HEK293 (cell line): Measurements from ENCODE around the gene PCSK5.

Experiments
- CTCF ChIA-PET: fragments of 350-600 bp; formaldehyde crosslinking; extraction: SDS; loops from one replicate; lab custom pipeline; 2021; ENCODE audit warnings: antibody characterized with exemption; lab: Yijun Ruan, JAX
- POLR2A ChIA-PET: fragments of 300-600 bp; formaldehyde crosslinking; extraction: SDS; loops from one replicate; lab custom pipeline; 2020; ENCODE audit warnings: antibody characterized with exemption, inconsistent platforms; lab: Yijun Ruan, JAX
- H3K27ac ChIP-seq: fragments of 200-500 bp; sonication (Bioruptor generic); 2 replicates; pipeline ENCODE4 v1.5.1; 2014; ENCODE audit warnings: low read depth, low read length, control low read depth, inconsistent platforms; ENCODE audit errors: extremely low read depth
- H3K36me3 ChIP-seq, 2 experiments: fragments of 200-500 bp in 1 of 2; sonication (Bioruptor generic) in 1 of 2; 1 replicate in 1 of 2; 2 replicates in 1 of 2; pipeline ENCODE4 v1.5.1; 2014 to 2017; ENCODE audit warnings: inconsistent platforms in 2 of 2, low read length in 2 of 2; ENCODE audit not compliant: control insufficient read depth in 2 of 2, insufficient read depth in 1 of 2
- H3K4me1 ChIP-seq: fragments of 200-500 bp; sonication (Bioruptor generic); 2 replicates; pipeline ENCODE4 v1.5.1; 2014; ENCODE audit warnings: mild to moderate bottlenecking, low read length, inconsistent platforms; ENCODE audit not compliant: control insufficient read depth, insufficient read depth
- H3K4me3 ChIP-seq: 2 replicates; pipeline ENCODE4 v1.5.1; 2011; ENCODE audit warnings: low read depth, mild to moderate bottlenecking, control low read depth, low read length, moderate library complexity
- H3K9me3 ChIP-seq: fragments of 200-500 bp; sonication (Bioruptor generic); 2 replicates; pipeline ENCODE4 v1.5.1; 2014; ENCODE audit warnings: low read depth, low read length, inconsistent platforms; ENCODE audit not compliant: control insufficient read depth, insufficient read depth
- INSM2 ChIP-seq: fragments of 450-650 bp; formaldehyde crosslinking; IDR thresholded peaks from 2 replicates; pipeline ENCODE4 v1.5.1; 2016; ENCODE audit warnings: missing biosample characterization, missing genetic modification characterization
- KLF10 ChIP-seq: fragments of 450-650 bp; IDR thresholded peaks from 2 replicates; pipeline ENCODE4 v1.5.1; 2018; ENCODE audit warnings: missing biosample characterization, mild to moderate bottlenecking, missing genetic modification characterization
- KLF7 ChIP-seq: fragments of 450-650 bp; formaldehyde crosslinking; IDR thresholded peaks from 2 replicates; pipeline ENCODE4 v1.5.1; 2016; ENCODE audit warnings: missing biosample characterization, missing genetic modification characterization, borderline replicate concordance
- OVOL3 ChIP-seq: fragments of 450-650 bp; formaldehyde crosslinking; IDR thresholded peaks from 2 replicates; pipeline ENCODE4 v1.5.1; 2016; ENCODE audit warnings: missing biosample characterization, missing genetic modification characterization
- ZBTB1 ChIP-seq: fragments of 450-650 bp; formaldehyde crosslinking; IDR thresholded peaks from 2 replicates; pipeline ENCODE4 v1.5.1; 2016; ENCODE audit warnings: missing biosample characterization, missing genetic modification characterization
- ZNF133 ChIP-seq: fragments of 450-650 bp; formaldehyde crosslinking; IDR thresholded peaks from 2 replicates; pipeline ENCODE4 v1.5.1; 2016; ENCODE audit warnings: missing biosample characterization, missing genetic modification characterization
- ZNF157 ChIP-seq: fragments of 450-650 bp; formaldehyde crosslinking; IDR thresholded peaks from 2 replicates; pipeline ENCODE4 v1.5.1; 2016; ENCODE audit warnings: missing biosample characterization, missing genetic modification characterization
- ZNF221 ChIP-seq: fragments of 450-650 bp; formaldehyde crosslinking; IDR thresholded peaks from 2 replicates; pipeline ENCODE4 v1.5.1; 2017; ENCODE audit warnings: missing biosample characterization, missing genetic modification characterization, borderline replicate concordance
- ZNF24 ChIP-seq: fragments of 450-650 bp; formaldehyde crosslinking; IDR thresholded peaks from 2 replicates; pipeline ENCODE4 v1.5.1; 2016; ENCODE audit warnings: missing biosample characterization, missing genetic modification characterization
- ZNF248 ChIP-seq: fragments of 450-650 bp; formaldehyde crosslinking; IDR thresholded peaks from 2 replicates; pipeline ENCODE4 v1.5.1; 2017; ENCODE audit warnings: missing biosample characterization, missing genetic modification characterization
- ZNF280D ChIP-seq: fragments of 450-650 bp; formaldehyde crosslinking; IDR thresholded peaks from 2 replicates; pipeline ENCODE4 v1.5.1; 2016; ENCODE audit warnings: missing biosample characterization, missing genetic modification characterization
- ZNF433 ChIP-seq: fragments of 450-650 bp; formaldehyde crosslinking; IDR thresholded peaks from 2 replicates; pipeline ENCODE4 v1.5.1; 2016; ENCODE audit warnings: missing biosample characterization, missing genetic modification characterization, low read depth
- ZNF513 ChIP-seq: fragments of 450-650 bp; IDR thresholded peaks from 2 replicates; pipeline ENCODE4 v1.5.1; 2018; ENCODE audit warnings: missing biosample characterization, missing genetic modification characterization
- ZNF514 ChIP-seq: fragments of 450-650 bp; formaldehyde crosslinking; IDR thresholded peaks from 2 replicates; pipeline ENCODE4 v1.5.1; 2016; ENCODE audit warnings: missing biosample characterization, missing genetic modification characterization
- ZNF585B ChIP-seq: fragments of 450-650 bp; formaldehyde crosslinking; IDR thresholded peaks from 2 replicates; pipeline ENCODE4 v1.5.1; 2016; ENCODE audit warnings: missing biosample characterization, missing genetic modification characterization
- ZNF658 ChIP-seq: fragments of 450-650 bp; formaldehyde crosslinking; IDR thresholded peaks from 2 replicates; pipeline ENCODE4; 2016; ENCODE audit warnings: missing biosample characterization, missing genetic modification characterization
- ZNF677 ChIP-seq: fragments of 450-650 bp; IDR thresholded peaks from 2 replicates; pipeline ENCODE4 v1.5.0; 2018; ENCODE audit warnings: missing biosample characterization, mild to moderate bottlenecking, missing genetic modification characterization, moderate library complexity
- ZNF692 ChIP-seq: fragments of 450-650 bp; formaldehyde crosslinking; IDR thresholded peaks from 2 replicates; pipeline ENCODE4 v1.5.1; 2016; ENCODE audit warnings: missing biosample characterization, missing genetic modification characterization
- ZNF707 ChIP-seq: fragments of 450-650 bp; formaldehyde crosslinking; IDR thresholded peaks from 2 replicates; pipeline ENCODE4 v1.5.1; 2016; ENCODE audit warnings: missing biosample characterization, missing genetic modification characterization
- ZNF785 ChIP-seq: fragments of 450-650 bp; formaldehyde crosslinking; IDR thresholded peaks from 2 replicates; pipeline ENCODE4 v1.5.1; 2016; ENCODE audit warnings: missing biosample characterization, missing genetic modification characterization
- ZNF792 ChIP-seq: fragments of 450-650 bp; formaldehyde crosslinking; IDR thresholded peaks from 2 replicates; pipeline ENCODE4 v1.5.1; 2016; ENCODE audit warnings: missing biosample characterization, missing genetic modification characterization
- ZNF843 ChIP-seq: fragments of 450-650 bp; formaldehyde crosslinking; IDR thresholded peaks from 2 replicates; pipeline ENCODE4 v1.5.1; 2016; ENCODE audit warnings: missing biosample characterization, missing genetic modification characterization
- TF ChIP-seq, protein P1 (sequence below): fragments of 450-650 bp; formaldehyde crosslinking; IDR thresholded peaks from 2 replicates; pipeline ENCODE4 v1.5.1; 2017; ENCODE audit warnings: missing biosample characterization, missing genetic modification characterization
- TF ChIP-seq, protein P2 (sequence below): fragments of 450-650 bp; formaldehyde crosslinking; IDR thresholded peaks from 2 replicates; pipeline ENCODE4 v1.5.1; 2016; ENCODE audit warnings: missing biosample characterization, missing genetic modification characterization

PCSK5 gene

GRCh38 chr9:76216161-76216649 lies 325.7 kb downstream of the PCSK5 start:
- Histone ChIP-seq H3K4me1 (no peaks in the 10 kb centered on the region), H3K36me3 (no peaks in the 10 kb centered on the region), H3K9me3 (no peaks in the 10 kb centered on the region), H3K4me3 (no peak overlapping the region), H3K27ac (no peak overlapping the region)
- TF ChIP-seq ZNF280D (tag by site-specific recombination) (no peak), ZNF785 (no peak), OVOL3 (no peak), ZNF433 (tag by site-specific recombination) (no peak), ZNF843 (tag by site-specific recombination) (no peak), ZNF157 (no peak)
- ChIA-PET CTCF (interaction anchor here (0.5 kb wide), 1 partner anchor 614 kb away, joined by 4 read pairs; no protein-coding TSS in a partner anchor), POLR2A (interaction anchor here (1.4 kb wide), 1 partner anchor 326 kb away, joined by 4 read pairs; the partner anchor contains the start of gene PCSK5)

GRCh38 chr9:76218117-76218885 lies 327.8 kb downstream of the PCSK5 start:
- Histone ChIP-seq H3K27ac (no peak overlapping the region), H3K4me3 (no peak overlapping the region), H3K4me1 (no peaks in the 10 kb centered on the region), H3K9me3 (no peaks in the 10 kb centered on the region), H3K36me3 (no peaks in the 10 kb centered on the region)
- CTCF ChIA-PET = interaction anchor here (0.5 kb wide), 1 partner anchor 1199 kb away, joined by 3 read pairs; no protein-coding TSS in a partner anchor
- POLR2A ChIA-PET = no interaction called here
- TF ChIP-seq ZNF24 (no peak), KLF7 (no peak), ZNF221 (no peak), OVOL3 (no peak), ZNF513 (no peak), ZNF514 (tag by site-specific recombination) (no peak), ZNF585B (tag by site-specific recombination) (no peak), ZBTB1 (no peak), ZNF792 (no peak), ZNF248 (tag by site-specific recombination) (no peak), ZNF133 (tag by site-specific recombination) (no peak), KLF10 (tag by site-specific recombination) (no peak), ZNF707 (no peak), ZNF658 (no peak), INSM2 (tag by site-specific recombination) (no peak), ZNF692 (tag by site-specific recombination) (no peak), ZNF677 (tag by site-specific recombination) (no peak)
- TF ChIP-seq, protein P1, sequence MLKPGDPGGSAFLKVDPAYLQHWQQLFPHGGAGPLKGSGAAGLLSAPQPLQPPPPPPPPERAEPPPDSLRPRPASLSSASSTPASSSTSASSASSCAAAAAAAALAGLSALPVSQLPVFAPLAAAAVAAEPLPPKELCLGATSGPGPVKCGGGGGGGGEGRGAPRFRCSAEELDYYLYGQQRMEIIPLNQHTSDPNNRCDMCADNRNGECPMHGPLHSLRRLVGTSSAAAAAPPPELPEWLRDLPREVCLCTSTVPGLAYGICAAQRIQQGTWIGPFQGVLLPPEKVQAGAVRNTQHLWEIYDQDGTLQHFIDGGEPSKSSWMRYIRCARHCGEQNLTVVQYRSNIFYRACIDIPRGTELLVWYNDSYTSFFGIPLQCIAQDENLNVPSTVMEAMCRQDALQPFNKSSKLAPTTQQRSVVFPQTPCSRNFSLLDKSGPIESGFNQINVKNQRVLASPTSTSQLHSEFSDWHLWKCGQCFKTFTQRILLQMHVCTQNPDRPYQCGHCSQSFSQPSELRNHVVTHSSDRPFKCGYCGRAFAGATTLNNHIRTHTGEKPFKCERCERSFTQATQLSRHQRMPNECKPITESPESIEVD (tag by site-specific recombination) = no peak
- TF ChIP-seq, protein P2, sequence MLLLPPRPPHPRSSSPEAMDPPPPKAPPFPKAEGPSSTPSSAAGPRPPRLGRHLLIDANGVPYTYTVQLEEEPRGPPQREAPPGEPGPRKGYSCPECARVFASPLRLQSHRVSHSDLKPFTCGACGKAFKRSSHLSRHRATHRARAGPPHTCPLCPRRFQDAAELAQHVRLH (tag by site-specific recombination) = no peak
